ENCODE data around the gene AMIGO1. TPM values are rescaled to one million over a fixed set of nuclear protein-coding genes. Genes with fewer than 3 reads are reported as not detected.

AMIGO1 gene
- total RNA-seq, 1 experiment from 2014 or later, result 0.51 TPM

- no peak for DNase-seq (ENCODE audit: low read depth)
- in situ Hi-C loops (cut with HindIII; ENCODE audit: low pct_unique_long_range_greater_than_20kb, low sequenced_read_pairs), result no loop called here
Measured at GRCh38 chr1:109492779-109493178, 16.7 kb downstream of the AMIGO1 start.

- in situ Hi-C loops (cut with HindIII; ENCODE audit: low pct_unique_long_range_greater_than_20kb, low sequenced_read_pairs), result no loop called here
- no peak for DNase-seq (ENCODE audit: low read depth)
Measured at GRCh38 chr1:109491372-109491771, 18.2 kb downstream of the AMIGO1 start.

- no peak for DNase-seq (ENCODE audit: low read depth)
- in situ Hi-C loops (cut with HindIII; ENCODE audit: low pct_unique_long_range_greater_than_20kb, low sequenced_read_pairs), result no loop called here
Measured at GRCh38 chr1:109490934-109491302, 18.6 kb downstream of the AMIGO1 start.

DNA sequence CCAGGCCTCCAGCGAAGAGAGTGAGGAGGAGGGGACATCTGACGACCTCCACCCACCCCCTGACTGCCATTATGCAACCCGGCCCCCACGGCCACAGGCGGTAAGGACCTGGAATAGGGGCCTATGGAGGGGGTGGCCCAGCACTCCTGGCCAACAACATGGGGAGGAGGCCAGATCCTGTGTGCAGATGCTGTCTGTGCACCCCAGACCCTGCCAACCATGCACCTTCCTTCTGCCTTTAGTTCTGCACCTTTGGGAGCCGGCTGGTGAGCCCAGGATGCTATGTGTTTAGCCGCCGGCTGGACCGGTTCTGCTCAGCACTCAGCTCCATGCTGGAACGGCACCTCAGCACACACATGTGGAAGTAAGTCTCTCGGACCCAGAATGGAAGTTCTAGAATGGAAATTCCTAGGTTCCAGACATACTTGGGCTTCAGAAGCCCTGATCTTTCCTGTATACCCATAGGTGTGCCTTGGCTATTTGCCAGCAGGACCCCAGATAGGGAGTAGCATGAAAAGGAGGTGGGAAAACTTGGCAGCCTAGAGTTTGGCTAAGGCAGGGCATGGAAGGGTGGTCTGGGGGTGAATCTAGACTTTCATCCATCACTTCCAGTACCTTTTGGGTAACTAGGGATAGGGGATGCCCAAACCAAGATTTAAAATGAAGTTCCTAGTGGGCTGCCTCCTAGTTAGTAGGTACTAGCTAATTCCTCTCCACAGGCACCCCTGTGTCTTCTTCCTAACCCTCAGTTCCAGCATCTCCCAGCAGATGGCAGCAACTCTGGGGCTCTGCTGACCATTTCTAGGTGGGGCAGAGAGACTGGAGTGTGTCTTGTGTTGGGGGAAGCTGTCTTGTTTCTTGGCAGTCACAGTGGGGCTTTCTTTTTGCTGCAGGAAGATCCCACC is 19.2 kb downstream of the AMIGO1 start:
- peak; percentile 49 for DNase-seq (ENCODE audit: low read depth)
- in situ Hi-C loops (cut with HindIII; ENCODE audit: low pct_unique_long_range_greater_than_20kb, low sequenced_read_pairs), result no loop called here

- in situ Hi-C loops (cut with HindIII; ENCODE audit: low pct_unique_long_range_greater_than_20kb, low sequenced_read_pairs), result no loop called here
- DNase-seq (ENCODE audit: low read depth), result no peak
Measured at GRCh38 chr1:109488696-109489095, 20.8 kb downstream of the AMIGO1 start.

- in situ Hi-C loops (cut with HindIII; ENCODE audit: low pct_unique_long_range_greater_than_20kb, low sequenced_read_pairs), result no loop called here
- no peak for DNase-seq (ENCODE audit: low read depth)
Measured at GRCh38 chr1:109488201-109488600, 21.3 kb downstream of the AMIGO1 start.

GRCh38 chr1:109487261-109487660 is 22.3 kb downstream of the AMIGO1 start:
- in situ Hi-C loops (cut with HindIII; ENCODE audit: low pct_unique_long_range_greater_than_20kb, low sequenced_read_pairs), result no loop called here
- DNase-seq (ENCODE audit: low read depth), result no peak

DNA sequence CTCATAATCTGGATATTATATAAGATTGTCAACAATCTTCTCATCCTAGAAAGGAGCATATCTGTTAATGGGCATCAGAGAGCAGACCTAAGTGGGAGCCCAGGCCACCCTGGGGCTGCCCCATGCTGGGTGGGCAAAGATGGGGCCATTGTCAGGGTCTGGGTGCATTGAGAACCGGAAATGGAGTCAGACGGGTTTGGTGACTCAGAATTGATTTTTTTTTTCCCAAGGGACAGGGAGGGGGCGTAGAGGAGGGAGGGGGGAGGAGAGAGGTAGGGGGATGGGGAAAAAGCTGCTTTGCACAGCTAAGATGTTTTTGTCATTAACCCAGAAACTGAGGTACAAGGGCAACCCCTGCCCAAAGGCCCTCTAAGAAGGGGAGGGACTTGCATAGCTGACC is 24.5 kb downstream of the AMIGO1 start:
- DNase-seq (ENCODE audit: low read depth), result no peak
- in situ Hi-C loops (cut with HindIII; ENCODE audit: low pct_unique_long_range_greater_than_20kb, low sequenced_read_pairs), result no loop called here

GRCh38 chr1:109484519-109484975 is 25.0 kb downstream of the AMIGO1 start:
- DNase-seq (ENCODE audit: low read depth), result no peak
- in situ Hi-C loops (cut with HindIII; ENCODE audit: low pct_unique_long_range_greater_than_20kb, low sequenced_read_pairs), result no loop called here

DNA sequence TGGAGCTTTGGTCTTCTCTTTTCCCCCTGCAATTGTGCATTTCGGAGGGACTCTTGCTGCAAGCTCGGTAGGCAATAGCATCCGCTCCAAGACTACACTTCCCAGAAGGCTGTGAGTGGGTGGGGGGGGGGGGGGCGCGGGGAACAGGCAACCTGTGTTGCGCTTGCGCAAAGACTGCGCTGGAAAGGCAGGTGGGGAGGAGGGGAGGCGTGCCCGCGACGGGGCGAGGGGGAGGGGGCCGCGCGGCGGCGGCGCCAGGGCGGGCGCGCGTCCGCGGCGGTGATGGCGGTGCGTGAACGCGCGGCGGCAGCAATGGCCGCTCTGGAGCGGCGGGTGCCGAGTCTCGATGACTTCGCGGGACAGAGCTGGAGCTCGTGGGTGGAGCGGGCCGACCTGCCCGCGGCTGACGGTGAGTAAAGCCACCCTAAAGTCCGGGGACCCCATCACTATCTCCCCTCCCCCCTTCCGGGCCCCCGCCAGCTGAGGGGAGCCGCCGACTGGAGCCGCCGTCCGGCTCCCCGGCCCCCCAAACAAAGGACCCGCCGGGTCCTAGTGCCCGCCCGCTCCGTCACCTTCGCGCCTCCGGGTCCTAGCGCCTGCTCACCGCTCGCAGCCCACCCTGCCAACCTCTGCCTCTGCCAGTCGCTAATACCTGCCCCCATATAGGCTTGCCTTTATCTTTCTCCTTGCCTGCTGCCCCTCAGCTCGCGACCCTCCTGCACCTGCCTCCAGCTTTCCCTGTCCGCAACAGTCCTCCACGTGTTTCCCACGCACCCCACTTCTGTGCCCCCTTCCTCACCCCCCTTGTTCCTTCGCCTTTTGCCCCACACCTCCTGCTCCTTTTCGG is 25.6 kb downstream of the AMIGO1 start, which contains the start of gene ATXN7L2:
ATXN7L2 (plus strand) TSS at position 234 of the 847 bp plus-strand sequence; CDS start at position 283, 49 bp downstream.
- in situ Hi-C loops (cut with HindIII; ENCODE audit: low pct_unique_long_range_greater_than_20kb, low sequenced_read_pairs), result no loop called here
- DNase-seq (ENCODE audit: low read depth), result peak; percentile 69

GRCh38 chr1:109482791-109483671 is 26.5 kb downstream of the AMIGO1 start:
- in situ Hi-C loops (cut with HindIII; ENCODE audit: low pct_unique_long_range_greater_than_20kb, low sequenced_read_pairs), result no loop called here
- DNase-seq (ENCODE audit: low read depth), result no peak

GRCh38 chr1:109482242-109482641 is 27.3 kb downstream of the AMIGO1 start:
- in situ Hi-C loops (cut with HindIII; ENCODE audit: low pct_unique_long_range_greater_than_20kb, low sequenced_read_pairs), result no loop called here
- DNase-seq (ENCODE audit: low read depth), result no peak

DNA sequence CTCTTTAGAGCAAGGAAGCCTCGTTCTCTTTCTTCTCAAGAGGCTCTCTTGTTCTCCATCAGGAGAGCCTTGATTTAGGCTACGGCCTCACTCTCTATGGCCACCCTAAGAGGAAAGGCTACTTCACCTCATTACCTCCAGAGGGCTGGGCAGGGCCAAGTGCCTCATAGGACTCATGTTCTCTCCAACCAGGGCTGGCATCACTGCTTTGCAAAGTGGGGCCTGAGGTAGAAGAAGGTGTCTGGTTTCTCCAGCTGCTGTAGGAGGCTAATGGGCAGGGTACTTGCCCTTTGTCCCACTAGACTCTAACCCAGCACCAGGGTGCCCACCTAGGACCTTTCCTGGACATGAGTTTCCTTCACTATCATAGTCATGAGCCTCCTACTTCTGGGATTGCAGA is 27.9 kb downstream of the AMIGO1 start:
- DNase-seq (ENCODE audit: low read depth), result no peak

DNA sequence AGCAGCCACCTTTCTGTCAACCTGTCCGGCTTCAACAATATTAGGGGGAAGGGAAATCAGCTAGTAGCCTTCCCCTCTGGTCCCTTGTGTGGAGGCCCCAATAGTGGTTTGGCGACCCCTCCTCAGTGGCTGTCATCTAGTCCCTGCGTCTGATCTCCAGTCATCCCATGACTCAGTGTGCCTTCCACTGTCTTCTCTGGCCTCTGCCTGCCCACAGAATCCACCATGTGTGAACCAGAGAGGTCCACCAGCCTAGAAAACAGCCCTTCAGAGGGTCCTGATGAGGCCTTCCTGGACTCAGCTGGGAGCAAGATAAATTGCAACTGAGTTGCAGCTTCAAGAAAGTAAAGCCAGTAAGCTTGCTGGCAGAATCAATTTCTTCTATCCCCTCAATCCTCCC is 29.6 kb downstream of the AMIGO1 start:
- in situ Hi-C loops (cut with HindIII; ENCODE audit: low pct_unique_long_range_greater_than_20kb, low sequenced_read_pairs), result no loop called here
- DNase-seq (ENCODE audit: low read depth), result no peak

More for the DNA sequence above, 27.9 kb downstream of the AMIGO1 start:
- in situ Hi-C loops (cut with HindIII; ENCODE audit: low pct_unique_long_range_greater_than_20kb, low sequenced_read_pairs), result no loop called here

DNA sequence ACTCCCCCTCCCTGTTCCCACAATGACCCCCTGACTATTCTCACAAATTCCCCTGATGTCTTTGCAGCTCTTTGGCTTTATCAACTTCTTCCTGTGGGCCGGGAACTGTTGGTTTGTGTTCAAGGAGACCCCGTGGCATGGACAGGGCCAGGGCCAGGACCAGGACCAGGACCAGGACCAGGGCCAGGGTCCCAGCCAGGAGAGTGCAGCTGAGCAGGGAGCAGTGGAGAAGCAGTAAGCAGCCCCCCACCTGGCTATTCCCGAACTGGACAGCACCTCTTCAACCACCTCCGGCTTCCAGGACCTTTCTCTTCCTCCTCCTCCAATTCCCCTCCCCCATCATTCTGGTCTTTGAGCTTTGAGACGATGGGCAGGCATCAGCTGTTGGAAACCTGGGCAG is 30.2 kb downstream of the AMIGO1 start:
- no peak for DNase-seq (ENCODE audit: low read depth)
- in situ Hi-C loops (cut with HindIII; ENCODE audit: low pct_unique_long_range_greater_than_20kb, low sequenced_read_pairs), result no loop called here

DNA sequence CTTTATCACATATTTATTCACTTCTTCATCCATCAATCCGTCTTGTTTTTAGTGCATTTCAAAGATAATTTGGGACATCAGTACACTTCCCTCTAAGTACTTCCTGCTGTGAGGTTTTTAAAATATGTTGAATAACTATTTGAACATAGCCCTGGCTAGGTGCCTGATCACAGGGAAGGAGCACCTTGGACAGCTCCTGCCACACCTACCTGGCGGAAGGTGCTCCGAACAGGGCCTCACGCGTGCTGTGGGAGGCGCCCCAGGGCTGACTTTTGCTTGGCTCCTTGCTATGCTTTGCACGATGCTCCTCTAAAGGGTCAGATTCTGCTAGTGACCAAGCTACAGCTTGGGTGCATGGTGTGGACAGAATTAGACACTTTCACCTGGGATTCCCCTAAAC is 30.7 kb downstream of the AMIGO1 start:
- in situ Hi-C loops (cut with HindIII; ENCODE audit: low pct_unique_long_range_greater_than_20kb, low sequenced_read_pairs), result no loop called here
- DNase-seq (ENCODE audit: low read depth), result no peak

- in situ Hi-C loops (cut with HindIII; ENCODE audit: low pct_unique_long_range_greater_than_20kb, low sequenced_read_pairs), result no loop called here
- DNase-seq (ENCODE audit: low read depth), result no peak
Measured at GRCh38 chr1:109477821-109478220, 31.7 kb downstream of the AMIGO1 start.

GRCh38 chr1:109476825-109477224 is 32.7 kb downstream of the AMIGO1 start:
- in situ Hi-C loops (cut with HindIII; ENCODE audit: low pct_unique_long_range_greater_than_20kb, low sequenced_read_pairs), result no loop called here
- no peak for DNase-seq (ENCODE audit: low read depth)
